Testis (tissue), 3 donors: Measurements from ENCODE around the gene CHST10. TPM values are rescaled to one million over a fixed set of nuclear protein-coding genes. Genes with fewer than 3 reads are reported as not detected.

Experiments used
- DNase-seq: peaks from one replicate; pipeline ENCODE4 v3.0.0-alpha.2; 2019
- H3K27ac ChIP-seq, 2 donors: fragments of 200-600 bp; sonication (generic); one replicate each; pipeline ENCODE4 v1.5.1; 2019
- H3K27me3 ChIP-seq: fragments of 200-600 bp; sonication (generic); one replicate; pipeline ENCODE4 v1.5.1; 2019
- H3K36me3 ChIP-seq: fragments of 200-600 bp; sonication (generic); one replicate; pipeline ENCODE4 v1.5.1; 2017; ENCODE audit warnings: low read depth; ENCODE audit errors: missing control alignments
- H3K4me1 ChIP-seq: fragments of 200-600 bp; sonication (generic); one replicate; pipeline ENCODE4 v1.5.1; 2019
- H3K4me3 ChIP-seq, 2 donors: fragments of 200-600 bp; sonication (generic); one replicate each; pipeline ENCODE4 v1.5.1; 2017 to 2019
- H3K9me3 ChIP-seq: fragments of 200-600 bp; sonication (generic); one replicate; pipeline ENCODE4 v1.5.1; 2017
- CTCF ChIP-seq, 3 experiments: fragments of 450-650 bp in 2 of 3; fragments of 200-600 bp in 1 of 3; sonication (generic) in 1 of 3; IDR thresholded peaks; one replicate each; pipeline ENCODE4 v1.5.1; 2016 to 2019; ENCODE audit warnings: antibody characterized with exemption in 3 of 3, mild to moderate bottlenecking in 2 of 3, moderate library complexity in 1 of 3
- POLR2A ChIP-seq: fragments of 450-650 bp; IDR thresholded peaks from one replicate; pipeline ENCODE4 v1.6.1; 2017; ENCODE audit warnings: antibody characterized with exemption, mild to moderate bottlenecking, moderate library complexity
- WGBS, 2 donors: methylation state at CpG; one replicate each; pipeline ENCODE4 v1.1.5; 2018; 5-methylcytosine and 5-hydroxymethylcytosine counted together
- intact Hi-C: fragments of 100-400 bp; cut with DNase I; formaldehyde crosslinking; loops from one replicate; pipeline ENCODE4 v1.15.1; 2023; ENCODE audit warnings: low total_unique reads
- polyA plus RNA-seq: library from polyadenylated mRNA; stranded (reverse); fragments of 350-450 nt; fragmentation: Illumina TruSeq; extraction: RNeasy Lipid Tissue Mini Kit (QIAGEN cat#74804); gene quantifications from one replicate; pipeline ENCODE4 v1.2.3, GENCODE V29; 2014; ENCODE audit warnings: low read depth, low replicate concordance; ENCODE audit not compliant: insufficient read depth
- total RNA-seq, 2 donors: library from RNA; depleted of rRNA; stranded (reverse); fragments of >200 nt; gene quantifications; one replicate each; pipeline ENCODE4 v1.2.3, GENCODE V29; 2016

The CHST10 gene
- total and polyA plus RNA-seq, 3 donors from 2014 or later, result 14.6 to 21.5 (median 14.8) TPM

- 77 to 84% methylated on average over 6 of the region's 6 CpGs for WGBS, 2 donors
- Histone ChIP-seq H3K9me3 (no peaks in the 10 kb centered on the region), H3K27me3 (no peaks in the 10 kb centered on the region), H3K4me1 (no peaks in the 10 kb centered on the region), H3K27ac (no peak overlapping the region), H3K4me3 (no peak overlapping the region), H3K36me3 (no peaks in the 10 kb centered on the region)
- no peak for TF ChIP-seq CTCF (IDR thresholded peaks at IDR 0.05)
- no peak for TF ChIP-seq POLR2A
- intact Hi-C loops, result no loop called here
- no peak for DNase-seq
Observed at GRCh38 chr2:100388703-100389102, 28.8 kb downstream of the CHST10 start.

- intact Hi-C loops, result loop anchor here (5.0 kb wide), 1 partner anchor 117 kb away; no protein-coding TSS in a partner anchor
Observed at GRCh38 chr2:100383954-100384353, 33.5 kb downstream of the CHST10 start.

GRCh38 chr2:100383306-100383705, 34.2 kb downstream of the CHST10 start:
- H3K27ac ChIP-seq, result no peak overlapping the region
- DNase-seq, result no peak
- intact Hi-C loops, result loop anchor here (5.0 kb wide), 1 partner anchor 116 kb away; no protein-coding TSS in a partner anchor
- no peaks in the 10 kb centered on the region for H3K4me1 ChIP-seq
- TF ChIP-seq CTCF (IDR thresholded peaks at IDR 0.05), result no peak
- TF ChIP-seq POLR2A, result no peak
- no peak overlapping the region for H3K4me3 ChIP-seq
- 88 to 89% methylated on average over 3 of the region's 3 CpGs for WGBS, 2 donors
- no peaks in the 10 kb centered on the region for H3K9me3 ChIP-seq
- H3K36me3 ChIP-seq, result no peaks in the 10 kb centered on the region
- H3K27me3 ChIP-seq, result no peaks in the 10 kb centered on the region

More at GRCh38 chr2:100383954-100384353, 33.5 kb downstream of the CHST10 start:
- Histone ChIP-seq H3K27ac (no peak overlapping the region), H3K36me3 (no peaks in the 10 kb centered on the region), H3K9me3 (no peaks in the 10 kb centered on the region), H3K4me3 (no peak overlapping the region), H3K27me3 (no peaks in the 10 kb centered on the region), H3K4me1 (no peaks in the 10 kb centered on the region)
- TF ChIP-seq CTCF (IDR thresholded peaks at IDR 0.05), result no peak
- no peak for TF ChIP-seq POLR2A
- no peak for DNase-seq
- WGBS, 2 donors, result 93 to 94% methylated on average over 5 of the region's 5 CpGs

- Histone ChIP-seq H3K9me3 (no peaks in the 10 kb centered on the region), H3K36me3 (no peaks in the 10 kb centered on the region), H3K27ac (no peak overlapping the region), H3K4me3 (no peak overlapping the region), H3K27me3 (no peaks in the 10 kb centered on the region), H3K4me1 (no peaks in the 10 kb centered on the region)
- WGBS, 2 donors, result 12 to 28% methylated on average over 4 of the region's 4 CpGs
- TF ChIP-seq CTCF (IDR thresholded peaks at IDR 0.05) (peak; percentile 86 to 98 (median 95)), POLR2A (no peak)
- peak; percentile 91 for DNase-seq
- intact Hi-C loops, result loop anchor here (5.0 kb wide), 1 partner anchor 114 kb away; no protein-coding TSS in a partner anchor
Observed at GRCh38 chr2:100381240-100381639, 36.2 kb downstream of the CHST10 start.

GRCh38 chr2:100380681-100381080, 36.8 kb downstream of the CHST10 start:
- TF ChIP-seq CTCF (IDR thresholded peaks at IDR 0.05) (no peak), POLR2A (no peak)
- Histone ChIP-seq H3K9me3 (no peaks in the 10 kb centered on the region), H3K4me3 (no peak overlapping the region), H3K36me3 (no peaks in the 10 kb centered on the region), H3K4me1 (no peaks in the 10 kb centered on the region), H3K27me3 (no peaks in the 10 kb centered on the region), H3K27ac (no peak overlapping the region)
- intact Hi-C loops, result loop anchor here (5.0 kb wide), 1 partner anchor 113 kb away; no protein-coding TSS in a partner anchor
- WGBS, 2 donors, result 67 to 73% methylated on average over 3 of the region's 3 CpGs
- no peak for DNase-seq
